Natural killer cell treated with Interleukin-12 subunit alpha and Interleukin-12 subunit beta and Interleukin-15 and Interleukin-18, amount 100 ng/mL, for 72 hours (primary cell): ENCODE measurements around the gene DNMT3B. TPM values are rescaled to one million over a fixed set of nuclear protein-coding genes. Genes with fewer than 3 reads are reported as not detected.

Source experiments
- ATAC-seq, 2 donors: fragments of 150-1000 bp; cut with Tn5 transposase in 1 of 2; sonication (Bioruptor Pico), chemical (Tn5 transposase) in 1 of 2; 2 replicates each; pipeline ENCODE4 v1.10.0; 2021
- DNase-seq: peaks from one replicate; pipeline ENCODE4 v3.0.0; 2022; ENCODE audit warnings: low spot score
- H3K27ac Mint-ChIP-seq, 2 donors: 1 replicate in 1 of 2; 2 replicates in 1 of 2; pipeline ENCODE4 v1.8.0; 2022; ENCODE audit warnings: mixed read lengths in 2 of 2, mild to moderate bottlenecking in 1 of 2, moderate library complexity in 1 of 2
- H3K27me3 Mint-ChIP-seq, 2 donors: 1 replicate in 1 of 2; 2 replicates in 1 of 2; pipeline ENCODE4 v1.8.0; 2022; ENCODE audit warnings: mixed read lengths in 2 of 2
- H3K36me3 Mint-ChIP-seq: one replicate; pipeline ENCODE4 v1.8.0; 2022; ENCODE audit warnings: mixed read lengths
- H3K4me1 Mint-ChIP-seq, 2 donors: 1 replicate in 1 of 2; 2 replicates in 1 of 2; pipeline ENCODE4 v1.8.0; 2022; ENCODE audit warnings: low read depth in 2 of 2, mixed read lengths in 2 of 2, mild to moderate bottlenecking in 1 of 2
- H3K4me3 Mint-ChIP-seq: one replicate; pipeline ENCODE4 v1.8.0; 2022; ENCODE audit warnings: mixed read lengths
- H3K9me3 Mint-ChIP-seq: 2 replicates; pipeline ENCODE4 v1.8.0; 2022; ENCODE audit warnings: mixed read lengths
- total RNA-seq, 2 donors: library from RNA; stranded (reverse); gene quantifications; one replicate each; pipeline ENCODE4 v1.2.3, GENCODE V29; 2022

DNMT3B gene
- total RNA-seq, 2 donors from 2014 or later: 0.81 to 2.2 TPM

DNA sequence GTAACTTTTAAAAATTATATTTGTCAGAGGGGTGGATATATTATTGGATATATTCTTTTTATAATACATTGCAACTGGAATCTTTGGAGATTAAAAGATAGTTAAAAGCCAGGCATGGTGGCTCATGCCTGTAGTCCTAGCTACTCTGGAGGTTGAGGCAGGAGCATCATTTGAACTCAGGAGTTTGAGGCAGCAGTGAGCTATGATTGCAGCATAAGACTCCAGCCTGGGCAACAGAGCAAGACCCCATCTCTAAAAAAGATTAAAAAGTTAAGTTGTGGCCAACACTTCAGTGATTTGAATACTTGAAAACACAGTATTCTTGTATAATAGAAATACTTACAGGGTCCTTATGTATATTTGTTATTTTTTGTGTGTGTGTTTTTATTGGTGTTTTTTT lies 72.8 kb downstream of the DNMT3B start:
- peaks cover 31% of the 10 kb centered on the region for H3K36me3 Mint-ChIP-seq
- no peaks in the 10 kb centered on the region for H3K27me3 Mint-ChIP-seq
- DNase-seq (no peak), ATAC-seq (no peak)
- peaks cover 29 to 38% of the 10 kb centered on the region in 2 donors for H3K4me1 Mint-ChIP-seq
- no peak overlapping the region for H3K27ac Mint-ChIP-seq
- no peaks in the 10 kb centered on the region for H3K9me3 Mint-ChIP-seq
- H3K4me3 Mint-ChIP-seq: no peak overlapping the region

DNA sequence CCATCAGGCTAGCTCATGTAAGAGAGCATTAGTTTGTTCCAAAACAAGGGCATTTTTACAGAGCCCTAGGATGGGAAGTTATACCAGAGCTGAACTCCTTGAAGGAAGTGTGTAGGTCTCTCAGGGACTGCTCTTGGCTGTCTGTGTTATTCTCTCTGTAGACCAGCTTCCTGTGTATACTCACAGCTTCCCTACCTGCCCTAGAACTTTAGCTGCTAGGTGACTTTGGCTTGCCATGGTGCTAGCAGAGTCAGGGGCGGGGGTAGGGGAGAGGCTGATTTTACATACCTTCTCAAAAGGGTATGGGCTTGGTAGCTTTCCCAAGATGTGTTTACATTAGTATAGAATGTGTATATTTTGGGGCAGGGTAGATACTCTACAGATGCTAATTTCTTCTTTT lies 75.0 kb downstream of the DNMT3B start:
- ATAC-seq (no peak), DNase-seq (no peak)

DNA sequence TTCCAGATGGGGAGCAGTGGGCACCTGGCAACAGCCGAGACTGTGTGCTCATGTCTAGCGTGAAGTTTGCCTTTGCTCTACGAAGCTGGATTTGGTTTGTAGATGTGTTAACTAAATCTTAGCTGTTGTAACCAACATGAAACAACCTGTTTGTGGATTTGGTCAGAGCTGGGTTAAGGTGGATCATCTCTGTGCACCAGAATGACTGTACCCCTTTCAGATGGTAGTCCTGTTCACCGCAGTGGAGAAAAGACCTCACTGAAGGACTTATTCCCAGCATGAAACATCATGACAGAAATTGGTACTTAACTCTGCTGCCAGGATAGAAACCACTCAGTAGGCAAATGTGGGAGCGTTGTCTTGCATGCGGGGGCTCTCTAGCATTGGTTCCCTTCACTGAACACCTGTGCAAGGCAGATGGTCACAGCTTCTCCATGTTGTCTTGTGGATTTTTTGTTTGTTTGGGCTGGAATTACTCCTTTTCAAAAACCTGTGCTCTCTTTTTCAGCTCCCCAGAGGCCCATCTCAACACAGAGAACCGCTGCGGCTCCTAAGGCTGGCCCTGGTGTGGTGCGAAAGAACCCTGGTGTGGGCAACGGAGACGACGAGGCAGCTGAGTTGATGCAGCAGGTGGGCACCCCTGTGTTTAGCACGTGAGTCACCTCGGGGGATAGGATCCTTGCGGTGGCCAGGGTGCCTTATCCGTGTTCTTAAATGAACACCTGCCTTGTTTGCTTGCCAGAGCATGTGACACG lies 77.2 kb downstream of the DNMT3B start:
- Mint-ChIP-seq H3K9me3 (no peaks in the 10 kb centered on the region), H3K27ac (peak overlapping the region; percentile 37 to 47), H3K4me3 (no peak overlapping the region), H3K4me1 (peaks cover 18 to 27% of the 10 kb centered on the region in 2 donors), H3K36me3 (peaks cover 33% of the 10 kb centered on the region), H3K27me3 (no peaks in the 10 kb centered on the region)
- DNase-seq (no peak), ATAC-seq (peak in 1 of 2 donors; percentile 79)

More for the DNA sequence above, 75.0 kb downstream of the DNMT3B start:
- Mint-ChIP-seq H3K4me3 (no peak overlapping the region), H3K27me3 (no peaks in the 10 kb centered on the region), H3K27ac (no peak overlapping the region), H3K36me3 (peaks cover 28% of the 10 kb centered on the region), H3K4me1 (peaks cover 26 to 28% of the 10 kb centered on the region in 2 donors), H3K9me3 (no peaks in the 10 kb centered on the region)

DNA sequence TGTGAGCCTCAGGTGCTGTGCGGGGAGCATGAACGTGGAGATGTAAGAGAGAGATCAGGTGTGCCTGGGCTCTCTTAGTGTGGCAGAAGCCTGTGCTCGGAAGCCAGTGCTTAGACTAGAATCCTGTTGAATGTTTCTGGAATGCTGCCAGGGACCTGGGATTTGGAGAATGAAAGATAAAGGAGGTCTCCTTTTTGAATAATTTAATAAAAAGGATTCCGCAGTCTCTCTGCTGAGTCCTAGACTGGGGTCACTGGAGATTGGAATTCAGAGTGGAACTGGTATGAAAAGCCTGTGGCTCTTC lies 77.7 kb downstream of the DNMT3B start:
- peaks cover 33% of the 10 kb centered on the region for H3K36me3 Mint-ChIP-seq

GRCh38 chr20:32841174-32841573 lies 79.0 kb downstream of the DNMT3B start:
- Mint-ChIP-seq H3K4me1 (peaks cover 22 to 30% of the 10 kb centered on the region in 2 donors), H3K27ac (no peak overlapping the region), H3K4me3 (no peak overlapping the region), H3K27me3 (no peaks in the 10 kb centered on the region), H3K9me3 (no peaks in the 10 kb centered on the region), H3K36me3 (peaks cover 33% of the 10 kb centered on the region)
- DNase-seq (no peak), ATAC-seq (no peak)

More for the DNA sequence above, 77.7 kb downstream of the DNMT3B start:
- Mint-ChIP-seq H3K9me3 (no peaks in the 10 kb centered on the region), H3K27ac (peak overlapping the region; percentile 37 to 47), H3K4me1 (peaks cover 22 to 30% of the 10 kb centered on the region in 2 donors), H3K27me3 (no peaks in the 10 kb centered on the region), H3K4me3 (no peak overlapping the region)
- no peak for ATAC-seq
- DNase-seq: no peak

DNA sequence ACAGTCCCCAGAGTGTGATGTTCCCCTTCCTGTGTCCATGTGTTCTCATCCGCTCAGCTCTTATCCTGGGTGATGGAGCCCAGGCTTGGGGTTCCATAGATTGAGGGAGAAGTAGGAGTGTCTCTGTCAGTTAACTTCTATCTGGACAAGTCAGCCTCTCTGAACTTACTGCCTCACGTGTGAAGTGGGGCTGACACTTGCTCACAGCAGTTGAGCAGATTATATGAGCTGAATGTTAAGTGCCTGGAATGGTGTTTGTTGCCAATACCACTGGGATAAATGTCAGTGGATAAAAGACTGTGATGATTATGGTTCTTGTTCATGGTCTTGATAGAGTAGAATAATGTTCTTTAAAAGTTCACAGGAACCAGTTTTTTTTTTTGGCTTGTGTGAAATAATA lies 79.4 kb downstream of the DNMT3B start:
- Mint-ChIP-seq H3K27me3 (no peaks in the 10 kb centered on the region), H3K4me1 (peaks cover 18 to 30% of the 10 kb centered on the region in 2 donors), H3K36me3 (peaks cover 32% of the 10 kb centered on the region), H3K4me3 (no peak overlapping the region), H3K9me3 (no peaks in the 10 kb centered on the region), H3K27ac (no peak overlapping the region)
- no peak for DNase-seq
- ATAC-seq: no peak

- DNase-seq: no peak
- Mint-ChIP-seq H3K36me3 (peaks cover 41% of the 10 kb centered on the region), H3K4me3 (no peak overlapping the region), H3K27me3 (no peaks in the 10 kb centered on the region), H3K4me1 (peaks cover 17 to 34% of the 10 kb centered on the region in 2 donors), H3K27ac (no peak overlapping the region), H3K9me3 (no peaks in the 10 kb centered on the region)
- no peak for ATAC-seq
Observed at GRCh38 chr20:32842688-32843524, 80.7 kb downstream of the DNMT3B start.

DNA sequence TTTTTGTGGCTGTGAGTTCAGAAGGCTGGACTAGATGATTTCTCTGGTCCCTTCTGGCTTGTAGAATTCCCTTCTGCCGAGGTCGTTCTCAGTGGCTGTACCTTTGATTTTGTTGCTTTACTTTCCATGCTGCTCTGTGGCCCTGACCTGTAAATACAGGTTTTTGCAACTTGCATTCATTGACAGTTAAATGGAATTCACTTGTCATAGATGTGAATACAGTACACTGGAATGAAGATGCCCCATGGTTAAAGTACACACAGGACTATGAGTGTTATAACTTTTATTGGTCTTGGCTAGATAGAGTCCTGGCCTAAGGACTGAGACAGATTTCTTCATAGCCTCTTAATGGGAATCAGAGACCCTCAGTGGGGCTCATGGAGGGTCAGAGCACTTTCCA lies 83.6 kb downstream of the DNMT3B start:
- no peak for DNase-seq
- ATAC-seq: no peak
- H3K27me3 Mint-ChIP-seq: no peaks in the 10 kb centered on the region
- H3K4me3 Mint-ChIP-seq: no peak overlapping the region
- H3K9me3 Mint-ChIP-seq: no peaks in the 10 kb centered on the region
- H3K4me1 Mint-ChIP-seq: peaks cover 6 to 31% of the 10 kb centered on the region in 2 donors
- peaks cover 36% of the 10 kb centered on the region for H3K36me3 Mint-ChIP-seq
- no peak overlapping the region for H3K27ac Mint-ChIP-seq

- Mint-ChIP-seq H3K36me3 (peaks cover 32% of the 10 kb centered on the region), H3K4me3 (no peak overlapping the region)
Observed at GRCh38 chr20:32846852-32847251, 84.7 kb downstream of the DNMT3B start.

GRCh38 chr20:32847964-32848363 lies 85.8 kb downstream of the DNMT3B start:
- H3K4me1 Mint-ChIP-seq: peaks cover 6 to 20% of the 10 kb centered on the region in 2 donors
- peaks cover 26% of the 10 kb centered on the region for H3K36me3 Mint-ChIP-seq
- H3K27ac Mint-ChIP-seq: no peak overlapping the region
- ATAC-seq: no peak
- DNase-seq: no peak
- H3K4me3 Mint-ChIP-seq: no peak overlapping the region
- no peaks in the 10 kb centered on the region for H3K27me3 Mint-ChIP-seq
- H3K9me3 Mint-ChIP-seq: no peaks in the 10 kb centered on the region

More at GRCh38 chr20:32846852-32847251, 84.7 kb downstream of the DNMT3B start:
- Mint-ChIP-seq H3K4me1 (peaks cover 6 to 24% of the 10 kb centered on the region in 2 donors), H3K9me3 (no peaks in the 10 kb centered on the region), H3K27ac (no peak overlapping the region), H3K27me3 (no peaks in the 10 kb centered on the region)
- no peak for ATAC-seq
- DNase-seq: no peak

GRCh38 chr20:32848846-32849245 lies 86.7 kb downstream of the DNMT3B start:
- Mint-ChIP-seq H3K4me3 (no peak overlapping the region), H3K27ac (no peak overlapping the region), H3K27me3 (no peaks in the 10 kb centered on the region), H3K4me1 (peaks cover 6 to 23% of the 10 kb centered on the region in 2 donors), H3K36me3 (peaks cover 26% of the 10 kb centered on the region), H3K9me3 (no peaks in the 10 kb centered on the region)
- DNase-seq: no peak
- ATAC-seq: no peak

- Mint-ChIP-seq H3K9me3 (no peaks in the 10 kb centered on the region), H3K27me3 (no peaks in the 10 kb centered on the region), H3K4me3 (no peak overlapping the region), H3K36me3 (peaks cover 26% of the 10 kb centered on the region), H3K27ac (no peak overlapping the region), H3K4me1 (peaks cover 6 to 19% of the 10 kb centered on the region in 2 donors)
- ATAC-seq (no peak), DNase-seq (no peak)
Observed at GRCh38 chr20:32849577-32849976, 87.4 kb downstream of the DNMT3B start.

DNA sequence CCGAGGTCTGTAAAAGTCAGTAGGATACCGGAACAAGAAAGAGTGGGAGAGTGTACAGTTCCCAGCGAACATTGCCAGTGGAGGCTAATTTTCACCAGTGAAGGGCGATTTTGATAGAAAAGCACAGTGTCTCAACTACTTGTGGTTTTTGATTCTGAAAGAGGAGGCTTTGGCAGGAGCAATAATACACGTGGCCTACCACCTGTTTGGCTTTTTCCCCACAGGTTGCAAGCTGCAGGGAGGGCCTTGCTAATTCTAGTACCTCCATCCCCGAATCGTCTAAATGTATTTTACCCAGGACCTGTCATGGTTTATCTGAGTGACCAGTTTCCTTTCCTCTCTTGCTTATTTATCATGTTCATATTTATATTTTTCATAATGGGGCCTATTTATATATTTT lies 93.2 kb downstream of the DNMT3B start:
- peaks cover 8 to 19% of the 10 kb centered on the region in 2 donors for H3K4me1 Mint-ChIP-seq
- H3K36me3 Mint-ChIP-seq: peaks cover 4% of the 10 kb centered on the region
- DNase-seq (no peak), ATAC-seq (no peak)
- H3K27ac Mint-ChIP-seq: peak overlapping the region in 1 of 2 donors; percentile 46
- no peak overlapping the region for H3K4me3 Mint-ChIP-seq
- H3K27me3 Mint-ChIP-seq: no peaks in the 10 kb centered on the region
- H3K9me3 Mint-ChIP-seq: no peaks in the 10 kb centered on the region

GRCh38 chr20:32858189-32858588 lies 96.0 kb downstream of the DNMT3B start:
- Mint-ChIP-seq H3K9me3 (no peaks in the 10 kb centered on the region), H3K36me3 (peaks cover 4% of the 10 kb centered on the region), H3K4me1 (peaks cover 8 to 20% of the 10 kb centered on the region in 2 donors), H3K27ac (no peak overlapping the region), H3K27me3 (no peaks in the 10 kb centered on the region), H3K4me3 (no peak overlapping the region)
- DNase-seq: no peak
- no peak for ATAC-seq
